ENCODE measurements around the gene GATA2.

The GATA2 gene

GRCh38 chr3:128490915-128491690 is 1.9 kb downstream of the GATA2 start:
- peak overlapping the region; percentile 93 for H3K9ac ChIP-seq (ENCODE audit: low read length)
- H2AFZ ChIP-seq (ENCODE audit: insufficient read depth, low read length, poor library complexity) = no peak overlapping the region
- peak overlapping the region; percentile 61 for H3K4me3 ChIP-seq (ENCODE audit: low read depth, low read length)
- no peak overlapping the region for H3K23ac ChIP-seq (ENCODE audit: low read length)
- H3K14ac ChIP-seq (ENCODE audit: low read length) = peak overlapping the region; percentile 95
- peak overlapping the region; percentile 95 for H3K27ac ChIP-seq (ENCODE audit: low read depth, low read length)
- H3K9me3 ChIP-seq (ENCODE audit: insufficient read depth, low read depth, low read length) = no peaks in the 10 kb centered on the region
- peak overlapping the region; percentile 93 for H3K4me2 ChIP-seq (ENCODE audit: low read length)
- peak overlapping the region; percentile 52 for H2BK5ac ChIP-seq (ENCODE audit: low read depth, low read length, poor library complexity)
- WGBS (ENCODE audit: extremely low coverage, insufficient coverage, insufficient read length) = no CpG with 5 or more reads among the region's 23 CpGs
- peak overlapping the region; percentile 84 for H3K18ac ChIP-seq (ENCODE audit: low read length)
- DNase-seq = peak in 1 of 2 donors; percentile 37
- peaks cover 69% of the 10 kb centered on the region for H3K79me1 ChIP-seq (ENCODE audit: low read length)
- peak overlapping the region; percentile 11 for H2BK12ac ChIP-seq (ENCODE audit: low read length)
- H3K4me1 ChIP-seq (ENCODE audit: control insufficient read depth in 1 of 2, insufficient read depth in 2 of 2, low read length in 2 of 2) = peaks cover 21 to 40% of the 10 kb centered on the region in 2 experiments
- no peak overlapping the region for H2AK5ac ChIP-seq (ENCODE audit: low read length)
- H3K79me2 ChIP-seq (ENCODE audit: control insufficient read depth, insufficient read depth, low read length, poor library complexity) = peaks cover 66% of the 10 kb centered on the region
- H2BK120ac ChIP-seq (ENCODE audit: insufficient read depth, low read length, poor library complexity) = peak overlapping the region; percentile 93
- peaks cover under 1% of the 10 kb centered on the region for H3K27me3 ChIP-seq (ENCODE audit: insufficient read depth, low read length)
- peak overlapping the region; percentile 84 for H4K91ac ChIP-seq (ENCODE audit: low read depth, low read length)
- H4K12ac ChIP-seq (ENCODE audit: low read depth, low read length) = peak overlapping the region; percentile 20
- peak overlapping the region; percentile 81 for H3K4ac ChIP-seq (ENCODE audit: low read depth, low read length)
- H4K8ac ChIP-seq (ENCODE audit: low read depth, low read length) = peak overlapping the region; percentile 63
- H3K36me3 ChIP-seq (ENCODE audit: control insufficient read depth in 1 of 2, insufficient read depth in 2 of 2, low read length in 2 of 2) = peaks cover 14 to 29% of the 10 kb centered on the region in 2 experiments

DNA sequence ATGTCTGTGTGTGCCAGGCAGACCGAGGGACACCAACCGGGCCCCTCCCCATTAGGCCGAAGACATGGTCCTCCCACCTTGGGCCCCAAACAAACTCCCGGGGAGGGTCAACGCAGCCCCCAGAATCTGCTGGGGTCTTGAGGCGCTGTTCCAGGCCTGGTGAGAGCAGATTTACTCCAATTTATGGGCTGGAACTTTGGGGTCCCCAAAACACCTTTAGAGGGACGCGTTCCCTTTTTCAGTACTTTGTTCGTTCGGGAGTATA is 2.4 kb downstream of the GATA2 start:
- H3K27me3 ChIP-seq (ENCODE audit: insufficient read depth, low read length) = no peaks in the 10 kb centered on the region
- H3K4me1 ChIP-seq (ENCODE audit: control insufficient read depth in 1 of 2, insufficient read depth in 2 of 2, low read length in 2 of 2) = peaks cover 24 to 43% of the 10 kb centered on the region in 2 experiments
- peaks cover 19 to 34% of the 10 kb centered on the region in 2 experiments for H3K36me3 ChIP-seq (ENCODE audit: control insufficient read depth in 1 of 2, insufficient read depth in 2 of 2, low read length in 2 of 2)
- peak overlapping the region; percentile 84 for H3K18ac ChIP-seq (ENCODE audit: low read length)
- H3K9me3 ChIP-seq (ENCODE audit: insufficient read depth, low read depth, low read length) = no peaks in the 10 kb centered on the region
- peak overlapping the region; percentile 23 for H4K12ac ChIP-seq (ENCODE audit: low read depth, low read length)
- H3K4ac ChIP-seq (ENCODE audit: low read depth, low read length) = peak overlapping the region; percentile 81
- H2AFZ ChIP-seq (ENCODE audit: insufficient read depth, low read length, poor library complexity) = no peak overlapping the region
- no peak overlapping the region for H3K23ac ChIP-seq (ENCODE audit: low read length)
- peak overlapping the region; percentile 93 for H2BK120ac ChIP-seq (ENCODE audit: insufficient read depth, low read length, poor library complexity)
- peak overlapping the region; percentile 84 for H4K91ac ChIP-seq (ENCODE audit: low read depth, low read length)
- peaks cover 74% of the 10 kb centered on the region for H3K79me1 ChIP-seq (ENCODE audit: low read length)
- whole genome bisulfite sequencing (ENCODE audit: extremely low coverage, insufficient coverage, insufficient read length) = no CpG with 5 or more reads among the region's 10 CpGs
- DNase-seq = no peak
- H2BK12ac ChIP-seq (ENCODE audit: low read length) = peak overlapping the region; percentile 21
- peak overlapping the region; percentile 93 for H3K4me2 ChIP-seq (ENCODE audit: low read length)
- peak overlapping the region; percentile 95 for H3K14ac ChIP-seq (ENCODE audit: low read length)
- H3K27ac ChIP-seq (ENCODE audit: low read depth, low read length) = peak overlapping the region; percentile 95
- peak overlapping the region; percentile 83 for H3K4me3 ChIP-seq (ENCODE audit: low read depth, low read length)
- peak overlapping the region; percentile 93 for H3K9ac ChIP-seq (ENCODE audit: low read length)
- H2BK5ac ChIP-seq (ENCODE audit: low read depth, low read length, poor library complexity) = peak overlapping the region; percentile 99
- H4K8ac ChIP-seq (ENCODE audit: low read depth, low read length) = peak overlapping the region; percentile 98
- H3K79me2 ChIP-seq (ENCODE audit: control insufficient read depth, insufficient read depth, low read length, poor library complexity) = peaks cover 71% of the 10 kb centered on the region
- H2AK5ac ChIP-seq (ENCODE audit: low read length) = peak overlapping the region; percentile 58

GRCh38 chr3:128489927-128490649 is 2.9 kb downstream of the GATA2 start:
- H3K23ac ChIP-seq (ENCODE audit: low read length) = no peak overlapping the region
- H2AFZ ChIP-seq (ENCODE audit: insufficient read depth, low read length, poor library complexity) = peak overlapping the region; percentile 77
- peaks cover 78% of the 10 kb centered on the region for H3K79me1 ChIP-seq (ENCODE audit: low read length)
- peak overlapping the region; percentile 98 for H4K8ac ChIP-seq (ENCODE audit: low read depth, low read length)
- peak; percentile 57 to 66 for DNase-seq
- peaks cover 24 to 37% of the 10 kb centered on the region in 2 experiments for H3K36me3 ChIP-seq (ENCODE audit: control insufficient read depth in 1 of 2, insufficient read depth in 2 of 2, low read length in 2 of 2)
- peaks cover 23 to 41% of the 10 kb centered on the region in 2 experiments for H3K4me1 ChIP-seq (ENCODE audit: control insufficient read depth in 1 of 2, insufficient read depth in 2 of 2, low read length in 2 of 2)
- H2BK120ac ChIP-seq (ENCODE audit: insufficient read depth, low read length, poor library complexity) = peak overlapping the region; percentile 93
- peak overlapping the region; percentile 83 for H3K4me3 ChIP-seq (ENCODE audit: low read depth, low read length)
- H3K4ac ChIP-seq (ENCODE audit: low read depth, low read length) = peak overlapping the region; percentile 81
- H2BK5ac ChIP-seq (ENCODE audit: low read depth, low read length, poor library complexity) = peak overlapping the region; percentile 99
- H3K9me3 ChIP-seq (ENCODE audit: insufficient read depth, low read depth, low read length) = no peaks in the 10 kb centered on the region
- peak overlapping the region; percentile 84 for H4K91ac ChIP-seq (ENCODE audit: low read depth, low read length)
- peak overlapping the region; percentile 95 for H3K14ac ChIP-seq (ENCODE audit: low read length)
- WGBS (ENCODE audit: extremely low coverage, insufficient coverage, insufficient read length) = no CpG with 5 or more reads among the region's 61 CpGs
- H3K18ac ChIP-seq (ENCODE audit: low read length) = peak overlapping the region; percentile 87
- H2BK12ac ChIP-seq (ENCODE audit: low read length) = peak overlapping the region; percentile 87
- peaks cover 73% of the 10 kb centered on the region for H3K79me2 ChIP-seq (ENCODE audit: control insufficient read depth, insufficient read depth, low read length, poor library complexity)
- H3K27ac ChIP-seq (ENCODE audit: low read depth, low read length) = peak overlapping the region; percentile 95
- peak overlapping the region; percentile 93 for H3K9ac ChIP-seq (ENCODE audit: low read length)
- H4K12ac ChIP-seq (ENCODE audit: low read depth, low read length) = peak overlapping the region; percentile 88
- peak overlapping the region; percentile 93 for H3K4me2 ChIP-seq (ENCODE audit: low read length)
- H2AK5ac ChIP-seq (ENCODE audit: low read length) = peak overlapping the region; percentile 84
- no peaks in the 10 kb centered on the region for H3K27me3 ChIP-seq (ENCODE audit: insufficient read depth, low read length)

DNA sequence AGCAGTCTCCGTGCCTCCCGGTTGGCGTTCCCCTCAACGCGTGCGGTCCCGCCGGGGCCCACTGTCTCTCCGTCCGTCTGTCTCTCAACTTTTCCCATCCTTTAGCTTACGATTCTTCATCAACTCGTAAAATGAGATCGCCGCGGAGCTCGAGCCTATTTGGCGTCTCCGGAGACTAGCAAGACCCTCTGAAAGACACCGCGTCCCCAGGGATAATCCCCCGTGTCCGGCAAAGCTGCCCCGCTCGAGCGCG is 3.4 kb downstream of the GATA2 start:
- H3K14ac ChIP-seq (ENCODE audit: low read length) = peak overlapping the region; percentile 95
- peak overlapping the region; percentile 81 for H3K4ac ChIP-seq (ENCODE audit: low read depth, low read length)
- peak overlapping the region; percentile 87 for H2BK12ac ChIP-seq (ENCODE audit: low read length)
- H4K91ac ChIP-seq (ENCODE audit: low read depth, low read length) = peak overlapping the region; percentile 84
- H2BK120ac ChIP-seq (ENCODE audit: insufficient read depth, low read length, poor library complexity) = peak overlapping the region; percentile 93
- no peaks in the 10 kb centered on the region for H3K27me3 ChIP-seq (ENCODE audit: insufficient read depth, low read length)
- H3K4me2 ChIP-seq (ENCODE audit: low read length) = peak overlapping the region; percentile 93
- no CpG with 5 or more reads among the region's 26 CpGs for WGBS (ENCODE audit: extremely low coverage, insufficient coverage, insufficient read length)
- H3K36me3 ChIP-seq (ENCODE audit: control insufficient read depth in 1 of 2, insufficient read depth in 2 of 2, low read length in 2 of 2) = peaks cover 29 to 37% of the 10 kb centered on the region in 2 experiments
- no peaks in the 10 kb centered on the region for H3K9me3 ChIP-seq (ENCODE audit: insufficient read depth, low read depth, low read length)
- peak overlapping the region; percentile 98 for H4K8ac ChIP-seq (ENCODE audit: low read depth, low read length)
- peak overlapping the region; percentile 87 for H3K18ac ChIP-seq (ENCODE audit: low read length)
- DNase-seq = no peak
- H3K27ac ChIP-seq (ENCODE audit: low read depth, low read length) = peak overlapping the region; percentile 95
- H3K79me2 ChIP-seq (ENCODE audit: control insufficient read depth, insufficient read depth, low read length, poor library complexity) = peaks cover 73% of the 10 kb centered on the region
- peak overlapping the region; percentile 93 for H3K9ac ChIP-seq (ENCODE audit: low read length)
- H3K79me1 ChIP-seq (ENCODE audit: low read length) = peaks cover 81% of the 10 kb centered on the region
- peaks cover 27 to 45% of the 10 kb centered on the region in 2 experiments for H3K4me1 ChIP-seq (ENCODE audit: control insufficient read depth in 1 of 2, insufficient read depth in 2 of 2, low read length in 2 of 2)
- H4K12ac ChIP-seq (ENCODE audit: low read depth, low read length) = peak overlapping the region; percentile 88
- H3K23ac ChIP-seq (ENCODE audit: low read length) = peak overlapping the region; percentile 44
- H3K4me3 ChIP-seq (ENCODE audit: low read depth, low read length) = peak overlapping the region; percentile 83
- H2BK5ac ChIP-seq (ENCODE audit: low read depth, low read length, poor library complexity) = peak overlapping the region; percentile 99
- H2AFZ ChIP-seq (ENCODE audit: insufficient read depth, low read length, poor library complexity) = peak overlapping the region; percentile 77
- peak overlapping the region; percentile 84 for H2AK5ac ChIP-seq (ENCODE audit: low read length)
